ENCODE measurements around the gene GSN.

The GSN gene

GRCh38 chr9:121309171-121309570, 41.2 kb downstream of the GSN start:
- POLR2A ChIA-PET, result interaction anchor here (0.7 kb wide), 1 partner anchor 15 kb away, joined by 4 read pairs; no protein-coding TSS in a partner anchor
- DNase-seq (ENCODE audit: low read depth, low spot score), result no peak
- H3K4me3 ChIP-seq (ENCODE audit: low read depth, low read length), result no peak overlapping the region
- TF ChIP-seq, protein P1, sequence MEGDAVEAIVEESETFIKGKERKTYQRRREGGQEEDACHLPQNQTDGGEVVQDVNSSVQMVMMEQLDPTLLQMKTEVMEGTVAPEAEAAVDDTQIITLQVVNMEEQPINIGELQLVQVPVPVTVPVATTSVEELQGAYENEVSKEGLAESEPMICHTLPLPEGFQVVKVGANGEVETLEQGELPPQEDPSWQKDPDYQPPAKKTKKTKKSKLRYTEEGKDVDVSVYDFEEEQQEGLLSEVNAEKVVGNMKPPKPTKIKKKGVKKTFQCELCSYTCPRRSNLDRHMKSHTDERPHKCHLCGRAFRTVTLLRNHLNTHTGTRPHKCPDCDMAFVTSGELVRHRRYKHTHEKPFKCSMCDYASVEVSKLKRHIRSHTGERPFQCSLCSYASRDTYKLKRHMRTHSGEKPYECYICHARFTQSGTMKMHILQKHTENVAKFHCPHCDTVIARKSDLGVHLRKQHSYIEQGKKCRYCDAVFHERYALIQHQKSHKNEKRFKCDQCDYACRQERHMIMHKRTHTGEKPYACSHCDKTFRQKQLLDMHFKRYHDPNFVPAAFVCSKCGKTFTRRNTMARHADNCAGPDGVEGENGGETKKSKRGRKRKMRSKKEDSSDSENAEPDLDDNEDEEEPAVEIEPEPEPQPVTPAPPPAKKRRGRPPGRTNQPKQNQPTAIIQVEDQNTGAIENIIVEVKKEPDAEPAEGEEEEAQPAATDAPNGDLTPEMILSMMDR (IDR thresholded peaks at IDR 0.05; ENCODE audit: insufficient read depth, low read length, missing control alignments), result no peak
- CTCF ChIA-PET, result interaction anchor here (1.0 to 16.9 kb wide), 5 partner anchors 8 to 97 kb away, joined by 3 to 231 read pairs (median 5); no protein-coding TSS in a partner anchor

- CTCF ChIA-PET, result interaction anchor here (1.0 to 16.9 kb wide), 5 partner anchors 8 to 97 kb away, joined by 3 to 231 read pairs (median 5); no protein-coding TSS in a partner anchor
- TF ChIP-seq, protein P1 (IDR thresholded peaks at IDR 0.05; ENCODE audit: insufficient read depth, low read length, missing control alignments), result no peak
- POLR2A ChIA-PET, result interaction anchor here (0.7 kb wide), 1 partner anchor 16 kb away, joined by 4 read pairs; no protein-coding TSS in a partner anchor
- no peak for DNase-seq (ENCODE audit: low read depth, low spot score)
- no peak overlapping the region for H3K4me3 ChIP-seq (ENCODE audit: low read depth, low read length)
Measured at GRCh38 chr9:121309833-121310425, 42.0 kb downstream of the GSN start.

GRCh38 chr9:121310571-121310970, 42.6 kb downstream of the GSN start:
- ChIA-PET POLR2A (no interaction called here), CTCF (interaction anchor here (0.7 to 16.9 kb wide), 3 partner anchors 7 to 98 kb away, joined by 3 to 231 read pairs (median 25); no protein-coding TSS in a partner anchor)
- TF ChIP-seq, protein P1 (IDR thresholded peaks at IDR 0.05; ENCODE audit: insufficient read depth, low read length, missing control alignments), result no peak
- DNase-seq (ENCODE audit: low read depth, low spot score), result no peak
- no peak overlapping the region for H3K4me3 ChIP-seq (ENCODE audit: low read depth, low read length)

DNA sequence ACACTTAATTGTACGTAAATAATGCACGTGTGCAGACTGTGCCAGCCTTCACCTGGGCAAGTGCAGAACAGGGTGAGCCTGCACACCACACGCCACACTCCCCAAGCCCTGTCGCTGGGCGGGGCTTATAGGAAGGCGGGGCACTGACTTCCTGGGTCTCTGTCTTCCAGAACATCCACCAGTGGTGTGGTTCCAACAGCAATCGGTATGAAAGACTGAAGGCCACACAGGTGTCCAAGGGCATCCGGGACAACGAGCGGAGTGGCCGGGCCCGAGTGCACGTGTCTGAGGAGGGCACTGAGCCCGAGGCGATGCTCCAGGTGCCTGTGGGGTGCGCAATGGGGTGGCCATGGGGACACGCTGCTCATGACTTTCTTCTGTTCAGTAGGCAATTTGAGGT, 44.2 kb downstream of the GSN start:
- H3K4me3 ChIP-seq (ENCODE audit: low read depth, low read length), result no peak overlapping the region
- POLR2A ChIA-PET, result no interaction called here
- CTCF ChIA-PET, result no interaction called here
- TF ChIP-seq, protein P1 (IDR thresholded peaks at IDR 0.05; ENCODE audit: insufficient read depth, low read length, missing control alignments), result no peak
- no peak for DNase-seq (ENCODE audit: low read depth, low spot score)

DNA sequence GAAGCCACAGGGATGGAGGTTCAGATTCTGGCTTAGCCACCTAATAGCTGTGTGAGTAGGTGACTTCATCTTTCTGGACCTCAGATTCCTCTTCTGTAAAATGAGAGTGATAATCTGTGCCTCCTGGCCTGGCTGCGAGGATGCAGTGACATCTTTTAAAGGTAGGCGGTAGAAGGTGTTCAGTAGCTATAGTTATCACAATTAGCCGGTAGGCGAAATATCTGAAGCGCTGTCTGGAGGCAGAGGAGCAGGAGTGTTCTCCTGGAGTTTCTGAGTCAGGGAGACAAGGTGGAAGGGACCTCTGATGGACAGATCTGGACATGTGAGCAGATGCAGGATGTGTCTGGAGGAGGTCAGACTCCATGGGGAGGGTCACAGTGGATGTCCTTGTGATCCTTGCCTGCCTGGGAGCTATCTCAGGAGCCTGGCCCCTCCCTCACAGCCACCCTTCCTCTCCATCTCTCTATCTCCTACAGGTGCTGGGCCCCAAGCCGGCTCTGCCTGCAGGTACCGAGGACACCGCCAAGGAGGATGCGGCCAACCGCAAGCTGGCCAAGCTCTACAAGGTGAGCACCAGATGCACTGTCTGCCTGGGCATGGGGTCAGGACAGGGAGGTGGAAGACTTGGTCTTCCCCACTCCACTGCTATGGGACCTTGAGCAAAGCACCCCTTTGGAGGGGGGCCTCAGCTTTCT, 45.6 kb downstream of the GSN start:
- CTCF ChIA-PET, result interaction anchor here (0.6 to 11.3 kb wide), 7 partner anchors 10 to 225 kb away, joined by 3 to 597 read pairs (median 10); no protein-coding TSS in a partner anchor
- DNase-seq (ENCODE audit: low read depth, low spot score), result no peak
- H3K4me3 ChIP-seq (ENCODE audit: low read depth, low read length), result no peak overlapping the region
- POLR2A ChIA-PET, result interaction anchor here (0.6 kb wide), 1 partner anchor 35 kb away, joined by 3 read pairs; no protein-coding TSS in a partner anchor
- TF ChIP-seq, protein P1 (IDR thresholded peaks at IDR 0.05; ENCODE audit: insufficient read depth, low read length, missing control alignments), result no peak

GRCh38 chr9:121316378-121316777, 48.4 kb downstream of the GSN start:
- H3K4me3 ChIP-seq (ENCODE audit: low read depth, low read length), result no peak overlapping the region
- ChIA-PET POLR2A (no interaction called here), CTCF (interaction anchor here (0.7 to 11.3 kb wide), 6 partner anchors 13 to 127 kb away, joined by 3 to 597 read pairs (median 209); no protein-coding TSS in a partner anchor)
- TF ChIP-seq, protein P1 (IDR thresholded peaks at IDR 0.05; ENCODE audit: insufficient read depth, low read length, missing control alignments), result no peak
- no peak for DNase-seq (ENCODE audit: low read depth, low spot score)
